Myocyte (in vitro differentiated cells): ENCODE measurements around the gene PRDX2. TPM values are rescaled to one million over a fixed set of nuclear protein-coding genes. Genes with fewer than 3 reads are reported as not detected.

Source experiments
- DNase-seq: peaks from one replicate; pipeline ENCODE4 v3.0.0-alpha.2; 2012; ENCODE audit warnings: low read depth
- total RNA-seq: library from RNA; depleted of rRNA; stranded (reverse); fragments of >200 nt; gene quantifications from 2 replicates; pipeline ENCODE4 v1.2.3, GENCODE V29; 2014

Gene PRDX2
- total RNA-seq, 1 donor from 2014 or later, result 109 TPM

DNA sequence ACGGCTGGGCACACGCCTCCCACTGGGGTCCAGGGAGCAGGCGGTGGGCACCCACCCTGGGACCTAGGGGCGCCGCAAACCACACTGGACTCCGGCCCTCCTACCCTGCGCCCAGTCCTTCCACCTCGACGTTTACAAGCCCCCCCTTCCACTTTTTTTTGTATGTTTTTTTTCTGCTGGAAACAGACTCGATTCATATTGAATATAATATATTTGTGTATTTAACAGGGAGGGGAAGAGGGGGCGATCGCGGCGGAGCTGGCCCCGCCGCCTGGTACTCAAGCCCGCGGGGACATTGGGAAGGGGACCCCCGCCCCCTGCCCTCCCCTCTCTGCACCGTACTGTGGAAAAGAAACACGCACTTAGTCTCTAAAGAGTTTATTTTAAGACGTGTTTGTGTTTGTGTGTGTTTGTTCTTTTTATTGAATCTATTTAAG lies 8.7 kb downstream of the PRDX2 start:
- DNase-seq, result no peak

DNA sequence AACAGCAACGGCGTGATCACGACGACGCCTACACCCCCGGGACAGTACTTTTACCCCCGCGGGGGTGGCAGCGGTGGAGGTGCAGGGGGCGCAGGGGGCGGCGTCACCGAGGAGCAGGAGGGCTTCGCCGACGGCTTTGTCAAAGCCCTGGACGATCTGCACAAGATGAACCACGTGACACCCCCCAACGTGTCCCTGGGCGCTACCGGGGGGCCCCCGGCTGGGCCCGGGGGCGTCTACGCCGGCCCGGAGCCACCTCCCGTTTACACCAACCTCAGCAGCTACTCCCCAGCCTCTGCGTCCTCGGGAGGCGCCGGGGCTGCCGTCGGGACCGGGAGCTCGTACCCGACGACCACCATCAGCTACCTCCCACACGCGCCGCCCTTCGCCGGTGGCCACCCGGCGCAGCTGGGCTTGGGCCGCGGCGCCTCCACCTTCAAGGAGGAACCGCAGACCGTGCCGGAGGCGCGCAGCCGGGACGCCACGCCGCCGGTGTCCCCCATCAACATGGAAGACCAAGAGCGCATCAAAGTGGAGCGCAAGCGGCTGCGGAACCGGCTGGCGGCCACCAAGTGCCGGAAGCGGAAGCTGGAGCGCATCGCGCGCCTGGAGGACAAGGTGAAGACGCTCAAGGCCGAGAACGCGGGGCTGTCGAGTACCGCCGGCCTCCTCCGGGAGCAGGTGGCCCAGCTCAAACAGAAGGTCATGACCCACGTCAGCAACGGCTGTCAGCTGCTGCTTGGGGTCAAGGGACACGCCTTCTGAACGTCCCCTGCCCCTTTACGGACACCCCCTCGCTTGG lies 9.3 kb downstream of the PRDX2 start:
- DNase-seq, result peak; percentile 76

DNA sequence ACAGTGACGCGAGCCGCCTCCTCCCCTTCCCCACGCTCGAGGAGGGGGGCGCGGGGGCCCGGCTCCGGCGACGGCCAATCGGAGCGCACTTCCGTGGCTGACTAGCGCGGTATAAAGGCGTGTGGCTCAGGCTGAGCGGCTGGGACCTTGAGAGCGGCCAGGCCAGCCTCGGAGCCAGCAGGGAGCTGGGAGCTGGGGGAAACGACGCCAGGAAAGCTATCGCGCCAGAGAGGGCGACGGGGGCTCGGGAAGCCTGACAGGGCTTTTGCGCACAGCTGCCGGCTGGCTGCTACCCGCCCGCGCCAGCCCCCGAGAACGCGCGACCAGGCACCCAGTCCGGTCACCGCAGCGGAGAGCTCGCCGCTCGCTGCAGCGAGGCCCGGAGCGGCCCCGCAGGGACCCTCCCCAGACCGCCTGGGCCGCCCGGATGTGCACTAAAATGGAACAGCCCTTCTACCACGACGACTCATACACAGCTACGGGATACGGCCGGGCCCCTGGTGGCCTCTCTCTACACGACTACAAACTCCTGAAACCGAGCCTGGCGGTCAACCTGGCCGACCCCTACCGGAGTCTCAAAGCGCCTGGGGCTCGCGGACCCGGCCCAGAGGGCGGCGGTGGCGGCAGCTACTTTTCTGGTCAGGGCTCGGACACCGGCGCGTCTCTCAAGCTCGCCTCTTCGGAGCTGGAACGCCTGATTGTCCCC lies 10.1 kb downstream of the PRDX2 start, which contains the start of gene JUNB:
TSS of gene JUNB (plus strand) at position 142 of the 706 bp plus-strand sequence. CDS start at position 428, 286 bp downstream.
- DNase-seq, result peak; percentile 98

DNA sequence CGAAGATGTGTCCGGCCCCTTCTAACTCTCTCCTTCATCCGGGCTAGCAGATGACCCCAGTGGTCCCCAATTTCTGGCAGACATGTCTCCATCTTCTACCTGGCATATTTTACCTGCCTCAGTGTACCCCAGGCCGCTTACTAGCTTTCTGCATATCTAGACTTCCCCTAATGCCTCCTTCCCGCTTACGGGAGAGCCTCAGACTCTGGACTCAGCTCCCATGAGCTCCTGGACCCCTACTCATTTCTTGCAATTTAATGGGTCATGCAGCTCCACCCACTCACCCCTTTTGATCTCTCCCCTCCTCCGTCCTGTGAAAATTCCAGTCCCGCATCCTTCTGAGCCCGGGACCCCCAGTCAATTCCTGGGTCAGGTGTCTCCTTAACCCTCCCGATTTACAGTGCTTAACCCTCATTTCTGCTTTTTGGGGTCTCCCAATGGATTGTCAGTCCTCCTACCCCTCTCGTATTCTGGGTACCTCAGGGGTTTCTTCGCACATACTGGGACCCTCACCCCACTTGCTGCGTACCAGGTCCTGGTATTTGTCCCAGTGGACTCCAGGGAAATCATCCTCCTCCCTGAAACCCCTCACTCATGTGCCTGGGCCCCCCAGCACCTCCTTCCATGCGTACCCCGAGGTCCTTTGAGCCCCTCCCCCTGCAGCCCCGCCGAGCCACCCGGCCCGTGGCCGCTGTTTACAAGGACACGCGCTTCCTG lies 10.8 kb downstream of the PRDX2 start:
- no peak for DNase-seq

DNA sequence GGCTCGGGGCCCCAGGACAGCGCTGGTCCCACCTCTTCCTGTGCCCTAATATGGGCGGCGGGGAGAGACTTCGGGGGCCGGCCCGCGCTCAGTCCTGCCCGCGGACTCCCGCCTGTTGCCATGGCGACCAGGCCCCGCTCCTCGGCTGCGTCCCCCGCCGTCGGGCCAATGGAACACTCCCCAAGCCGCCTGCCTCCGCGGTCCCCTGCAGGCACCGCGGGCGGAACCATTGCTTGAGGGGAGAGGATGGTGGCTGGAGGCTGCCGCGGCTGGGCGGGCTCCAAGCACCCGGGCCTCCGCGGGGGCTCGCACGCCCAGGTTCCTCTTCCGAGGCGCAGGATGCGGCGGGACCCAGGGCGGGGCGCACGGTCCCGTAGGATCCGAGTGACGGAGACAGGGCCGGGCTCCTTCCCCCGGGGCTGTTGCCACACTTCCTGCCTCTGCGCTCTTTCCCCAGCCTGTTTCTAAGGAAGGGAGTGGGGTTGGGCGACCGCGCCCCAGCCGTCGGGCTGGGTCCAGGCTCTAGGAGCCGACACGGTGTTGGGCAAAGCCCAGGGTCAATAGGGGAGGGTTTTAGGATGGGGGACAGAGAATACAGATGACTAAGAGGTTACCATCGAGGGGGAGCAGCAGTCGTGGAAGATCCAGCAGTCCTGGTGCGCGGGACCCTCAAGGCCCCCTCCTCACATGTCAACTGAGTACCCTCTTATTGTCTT lies 11.5 kb downstream of the PRDX2 start:
- DNase-seq, result peak; percentile 96

DNA sequence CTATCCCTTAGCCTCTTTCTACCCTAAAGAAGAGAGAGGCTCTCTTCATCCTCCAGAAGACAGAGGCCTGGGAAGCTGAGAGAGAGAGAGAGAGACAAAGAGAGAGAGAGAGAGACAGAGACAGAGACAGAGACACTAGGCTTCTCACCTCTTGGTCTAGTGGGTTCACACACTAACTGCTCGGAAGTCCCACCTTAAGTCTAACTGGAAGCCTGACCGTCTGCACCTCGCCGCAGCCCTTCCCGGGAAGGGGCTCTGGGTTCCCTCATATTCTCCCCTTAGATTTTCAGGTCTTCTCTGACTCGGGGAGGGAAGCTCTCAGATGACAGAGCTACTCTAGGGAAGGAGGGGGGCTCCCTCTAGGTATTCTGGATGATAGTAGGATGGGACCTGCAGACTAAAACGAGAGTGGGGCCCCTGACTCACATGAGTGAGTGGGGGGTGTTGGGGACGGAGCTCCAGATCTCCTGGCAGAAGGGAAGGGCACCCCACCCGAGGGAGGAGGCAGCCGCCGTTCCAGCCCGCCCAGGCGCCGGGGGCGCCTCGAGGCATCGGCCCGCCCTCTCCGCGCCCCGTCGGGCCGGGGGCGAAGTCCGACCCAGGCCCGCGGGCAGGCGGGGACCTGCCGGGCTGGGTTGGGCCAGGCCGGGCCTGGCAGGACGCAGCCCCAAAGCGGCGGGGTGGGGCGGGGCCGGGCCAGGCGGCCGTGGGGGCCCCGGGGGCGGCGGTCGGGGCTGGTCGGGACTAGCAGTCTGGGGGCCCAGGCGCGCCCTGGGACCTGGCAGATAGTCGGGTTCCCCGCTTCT lies 12.3 kb downstream of the PRDX2 start:
- peak; percentile 53 for DNase-seq

DNA sequence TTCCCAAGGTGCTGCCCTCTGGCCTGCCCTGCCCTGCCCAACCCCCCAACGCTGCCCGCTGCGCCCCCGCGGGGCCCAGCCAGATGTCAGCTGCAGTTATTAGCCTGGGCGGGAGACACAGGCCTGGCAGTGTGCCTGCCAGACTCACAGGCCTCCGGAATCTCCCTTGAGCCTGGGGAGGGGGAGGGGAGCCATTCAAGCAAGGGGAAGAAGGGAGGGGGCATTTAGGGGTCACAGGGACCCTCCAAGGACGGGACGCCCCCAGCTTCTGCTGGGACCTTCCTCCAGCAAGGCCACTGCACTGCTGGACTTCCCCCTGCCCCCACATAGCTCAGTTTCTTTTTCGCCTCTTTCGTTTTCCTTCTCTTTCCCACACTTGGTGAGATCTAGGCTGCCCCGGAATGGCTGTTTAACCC lies 12.9 kb downstream of the PRDX2 start:
- peak; percentile 93 for DNase-seq

DNA sequence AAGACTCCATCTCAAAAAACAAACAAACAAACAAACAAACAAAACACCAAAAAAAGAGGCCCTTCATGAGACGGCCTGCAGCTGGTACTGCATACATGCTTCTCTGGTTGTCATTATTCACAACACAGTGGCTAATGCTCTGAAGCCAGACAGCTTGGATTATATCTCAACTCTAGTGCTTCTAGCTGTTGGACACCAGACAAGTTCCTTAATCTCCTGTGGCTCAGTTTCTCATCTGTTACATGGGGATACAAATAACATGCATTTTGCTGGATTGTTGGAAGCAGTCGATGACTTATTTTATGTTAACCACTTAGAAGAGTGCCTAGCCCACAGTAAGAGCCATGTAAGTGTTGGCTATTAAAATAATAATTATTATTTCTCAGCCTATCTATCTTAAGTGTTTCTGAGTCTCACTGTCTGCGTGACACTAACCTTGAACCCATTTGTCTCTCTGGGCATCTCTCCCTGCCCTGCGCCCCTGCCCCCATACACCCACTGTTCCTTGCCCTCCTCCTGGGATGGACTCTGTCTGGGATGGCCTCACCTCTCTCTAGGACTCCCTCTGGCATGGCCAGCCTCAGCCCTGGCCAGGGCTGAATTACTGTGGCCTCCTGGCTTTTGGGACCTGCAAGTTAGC lies 13.4 kb downstream of the PRDX2 start:
- no peak for DNase-seq

DNA sequence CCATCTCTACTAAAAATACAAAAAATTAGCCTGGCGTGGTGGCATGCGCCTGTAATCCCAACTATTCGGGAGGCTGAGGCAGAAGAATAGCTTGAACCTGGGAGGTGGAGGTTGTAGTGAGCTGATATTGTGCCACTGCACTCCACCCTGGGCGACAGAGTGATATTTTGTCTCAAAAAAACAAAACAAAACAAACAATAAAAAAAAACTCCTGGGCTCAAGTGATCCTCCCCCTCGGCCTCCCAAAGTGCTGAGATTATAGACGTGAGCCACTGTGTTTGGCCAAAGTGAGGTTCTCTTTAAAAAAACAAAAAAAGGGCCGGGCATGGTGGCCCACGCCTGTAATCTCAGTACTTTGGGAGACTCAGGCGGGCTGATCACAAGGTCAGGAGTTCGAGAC lies 14.1 kb downstream of the PRDX2 start:
- DNase-seq, result no peak

DNA sequence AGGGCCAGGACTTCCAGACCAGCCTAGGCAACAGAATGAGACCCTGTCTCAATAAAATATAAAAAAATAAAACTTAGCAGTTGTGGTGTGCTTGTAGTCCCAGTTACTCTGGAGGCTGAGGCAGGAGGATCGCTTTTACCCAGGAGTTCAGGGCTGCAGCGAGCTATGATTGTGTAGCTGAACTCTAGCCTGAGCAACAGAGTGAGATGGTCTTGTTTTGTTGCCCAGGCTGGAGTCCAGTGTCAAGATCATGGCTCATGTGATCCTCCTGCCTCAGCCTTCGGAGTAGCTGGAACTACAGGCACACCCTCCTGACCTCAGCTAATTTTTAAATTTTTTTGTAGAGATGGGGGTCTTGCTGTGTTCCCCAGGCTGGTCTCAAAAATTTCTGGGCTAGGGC lies 14.6 kb downstream of the PRDX2 start:
- no peak for DNase-seq

DNA sequence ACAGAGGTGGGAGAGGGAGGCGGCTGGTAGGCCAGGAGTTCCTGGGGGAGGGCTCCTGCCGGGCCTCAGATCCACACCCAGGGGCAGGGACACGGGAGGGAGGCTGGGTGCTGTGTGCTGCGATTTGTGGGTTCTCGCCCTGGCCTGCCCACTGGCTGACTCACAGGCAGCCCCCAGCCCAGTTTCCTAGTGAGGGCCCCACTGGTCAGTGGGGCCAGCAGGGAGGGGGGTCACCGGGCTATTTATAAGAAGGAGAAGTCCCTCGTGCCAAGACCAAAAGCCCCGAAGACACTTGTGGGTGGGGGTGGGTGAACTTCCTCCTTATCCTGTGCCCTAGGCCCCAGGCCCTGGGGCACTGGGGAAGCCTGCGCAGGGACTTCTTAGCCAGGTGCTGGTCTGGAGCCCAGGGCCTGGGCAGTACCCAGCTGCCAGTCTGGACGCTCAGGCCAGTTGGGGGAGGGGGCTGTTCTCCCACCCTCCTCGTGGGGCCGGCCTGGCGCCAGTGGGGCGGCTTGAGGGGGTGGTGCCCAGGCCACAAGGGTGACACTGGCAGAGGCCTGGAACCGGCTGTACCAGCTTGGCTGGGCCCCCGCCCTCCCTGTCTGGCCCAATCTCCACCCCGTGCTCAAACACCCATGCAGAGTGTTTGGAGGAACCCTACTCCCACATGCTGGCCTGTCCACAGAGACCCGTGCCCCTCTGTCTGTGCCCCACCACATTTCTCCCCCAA lies 15.3 kb downstream of the PRDX2 start:
- peak; percentile 57 for DNase-seq

DNA sequence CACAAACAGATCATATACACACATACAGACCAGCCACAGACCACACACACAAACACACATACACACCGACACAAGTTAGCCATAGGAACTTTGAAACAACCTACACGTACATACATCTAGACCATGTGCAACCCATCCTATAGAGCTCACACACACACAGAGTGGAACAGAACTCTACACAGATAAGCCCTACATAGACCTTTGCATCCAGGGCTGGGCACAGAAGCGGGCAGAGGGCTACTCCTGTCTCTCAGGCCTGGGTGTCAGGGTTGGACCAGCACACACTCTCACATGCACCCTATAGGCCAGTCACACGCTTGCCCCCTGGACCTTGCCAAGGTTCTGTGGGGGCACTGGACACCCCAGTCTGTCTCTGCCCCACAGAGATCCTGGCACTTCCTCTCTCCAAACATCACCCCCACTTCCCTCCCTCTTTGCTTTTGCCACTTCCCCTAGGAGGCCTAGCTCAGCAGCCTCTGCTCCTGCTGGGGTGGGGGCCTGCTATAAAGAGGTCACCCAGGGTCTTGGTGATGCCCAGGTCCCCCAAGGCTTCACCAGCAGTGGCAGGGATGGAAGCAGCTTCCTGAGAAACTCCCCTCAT lies 16.1 kb downstream of the PRDX2 start:
- no peak for DNase-seq

DNA sequence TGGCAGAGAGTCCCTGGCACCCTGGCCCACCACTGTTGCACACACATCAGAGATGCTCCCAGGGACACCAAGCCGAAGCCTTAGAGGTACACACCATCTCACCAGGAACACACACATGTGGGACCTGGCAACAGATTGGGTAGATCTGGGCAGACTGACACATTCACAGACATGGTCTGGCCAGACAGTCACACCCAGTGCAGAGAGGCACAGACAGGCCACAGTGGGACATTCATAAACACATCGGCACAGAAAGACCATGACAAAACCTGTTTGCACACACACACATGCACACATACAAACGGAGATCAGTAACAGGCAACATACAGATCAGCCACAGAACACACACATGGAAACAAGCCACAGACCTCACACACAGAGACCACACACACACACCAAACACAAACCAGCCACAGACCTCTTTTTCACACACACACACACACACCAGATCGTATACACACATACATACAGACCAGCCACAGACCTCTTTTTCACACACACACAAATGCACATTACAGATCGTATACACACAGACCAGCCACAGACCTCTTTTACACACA lies 16.6 kb downstream of the PRDX2 start:
- no peak for DNase-seq

DNA sequence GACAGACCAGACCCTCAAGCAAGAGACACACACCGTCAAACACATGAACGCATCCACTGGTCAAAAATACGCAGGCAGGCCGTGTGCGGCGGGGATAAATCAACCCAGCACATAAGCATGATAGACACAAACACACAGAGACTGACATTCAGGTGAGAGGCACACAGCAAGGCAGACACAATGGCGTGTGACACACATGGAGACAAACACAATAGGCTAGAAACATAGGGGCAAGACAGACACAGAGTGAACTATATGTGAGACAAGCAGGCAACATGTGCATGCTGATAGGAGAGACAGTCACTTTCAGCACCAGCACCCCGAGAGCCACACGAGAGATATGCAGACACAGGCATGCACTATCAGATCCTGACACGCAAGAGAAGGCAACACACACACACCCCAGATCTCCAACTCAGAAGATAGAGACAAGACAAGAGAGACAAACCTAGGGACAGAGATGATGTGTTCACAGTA lies 17.2 kb downstream of the PRDX2 start:
- no peak for DNase-seq

DNA sequence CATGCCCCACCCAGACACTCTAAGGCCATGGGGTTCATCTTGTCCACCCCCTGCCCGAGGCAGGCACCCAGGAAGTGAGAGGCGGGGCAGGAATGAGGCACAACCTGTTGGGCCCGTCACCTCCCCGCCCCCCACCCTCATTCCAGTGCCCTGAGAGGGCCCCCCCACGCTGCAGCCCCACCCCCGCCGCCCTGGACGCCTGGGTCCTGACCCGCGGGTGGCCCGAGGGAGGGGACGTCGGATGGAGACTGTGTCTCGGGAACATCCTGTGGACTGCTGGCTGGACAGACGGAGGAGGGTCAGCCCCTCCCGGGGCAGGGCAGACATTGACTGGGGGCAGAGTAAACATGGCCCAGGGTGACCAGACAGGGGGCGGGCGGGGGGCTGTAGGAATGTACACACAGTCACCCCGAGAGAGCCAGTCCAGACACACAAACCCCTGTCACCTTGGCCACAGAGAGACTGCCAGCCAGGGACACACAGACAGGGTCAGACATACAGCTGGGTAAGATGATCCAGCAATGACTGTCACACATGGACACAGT lies 17.7 kb downstream of the PRDX2 start:
- no peak for DNase-seq

DNA sequence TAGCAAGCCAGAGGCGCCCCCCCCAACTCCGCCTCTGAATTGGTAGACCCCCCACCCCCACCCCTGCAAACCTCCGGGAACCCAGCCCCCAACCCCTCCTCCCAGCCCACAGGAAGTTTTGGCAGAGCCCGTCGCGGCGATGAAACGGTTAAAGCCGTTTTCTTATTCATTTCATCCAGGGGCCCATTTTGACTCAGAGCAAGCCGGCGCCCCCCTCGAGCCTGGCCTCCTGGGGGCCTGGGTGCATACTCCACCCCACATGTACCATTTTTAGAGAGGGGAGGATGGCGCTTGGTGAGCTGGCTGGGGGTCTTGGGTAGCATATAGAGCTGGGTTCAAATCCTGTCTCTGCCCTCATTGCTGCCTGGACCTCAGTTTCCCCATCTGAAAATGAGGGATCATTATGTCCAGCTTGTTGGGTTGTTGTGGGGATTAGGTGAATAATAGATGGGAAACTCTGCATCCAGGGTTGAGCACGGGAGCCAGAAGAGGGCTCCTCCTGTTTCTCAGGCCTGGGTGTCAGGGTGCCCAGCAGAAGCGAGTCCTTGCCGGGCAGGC lies 18.2 kb downstream of the PRDX2 start:
- no peak for DNase-seq

DNA sequence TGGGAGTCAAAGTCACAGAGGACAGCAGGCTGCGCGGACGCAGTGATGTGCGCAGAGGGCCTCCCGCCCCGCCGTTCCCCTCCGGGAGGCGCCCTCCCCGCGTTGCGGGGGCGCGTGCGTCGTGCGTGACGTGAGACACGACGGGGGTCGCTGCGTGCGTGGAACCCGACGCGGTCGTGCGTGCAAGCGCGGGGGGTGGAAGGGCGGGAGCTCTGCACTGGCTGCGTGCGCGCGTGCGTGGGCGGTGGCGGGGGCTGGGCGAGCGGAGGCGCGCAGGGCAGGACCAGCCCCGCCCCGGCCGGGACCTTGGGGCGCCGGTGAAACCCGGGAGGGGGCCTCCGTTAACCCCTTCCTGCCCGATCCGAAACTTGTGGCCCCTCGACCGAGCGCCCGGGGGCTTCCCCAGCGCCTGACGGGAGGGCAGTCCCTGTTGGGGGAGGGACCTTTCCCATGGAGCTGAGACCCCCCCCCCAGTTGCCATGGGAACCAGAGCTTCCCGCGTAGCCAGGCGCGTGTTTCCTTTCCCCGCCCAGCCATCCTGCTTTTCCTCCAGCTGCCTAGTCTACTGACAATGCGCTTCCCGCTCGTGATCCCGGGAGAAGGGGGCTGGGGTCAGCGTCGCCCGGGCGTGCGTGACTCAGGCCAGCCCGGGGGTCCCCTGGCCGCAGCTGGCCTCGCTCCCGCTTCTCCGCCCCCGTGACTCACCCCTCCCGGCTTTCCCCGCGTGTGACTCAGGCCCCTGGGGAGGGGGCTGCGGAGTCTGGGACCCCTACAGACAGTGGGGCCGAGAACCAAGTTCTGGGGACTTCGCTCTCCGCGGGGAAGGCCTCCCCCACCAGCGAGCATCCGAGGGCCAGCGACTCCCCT lies 18.9 kb downstream of the PRDX2 start:
- peak; percentile 79 for DNase-seq
